Umbilical cord (tissue), 2 donors: ENCODE results near the gene HORMAD1. TPM values are rescaled to one million over a fixed set of nuclear protein-coding genes. Genes with fewer than 3 reads are reported as not detected.
"Not testable (repeated sequence)": the region's sequence is repeated elsewhere in the genome, so short reads cannot be mapped to it uniquely, and the experiment has no call there.

Source experiments
- DNase-seq: peaks from one replicate; pipeline ENCODE4 v3.0.0-alpha.2; 2015; ENCODE audit warnings: low spot score
- total RNA-seq: library from RNA; depleted of rRNA; stranded (reverse); fragments of >200 nt; gene quantifications from one replicate; pipeline ENCODE4 v1.2.3, GENCODE V29; 2014; ENCODE audit warnings: low replicate concordance; ENCODE audit not compliant: insufficient read depth

Gene HORMAD1
- not detected for total RNA-seq

- DNase-seq = no peak
Observed at GRCh38 chr1:150720703-150721102, at the start of gene HORMAD1. Gene HORMAD1, minus strand, starts transcription at chr1:150720895. Its CDS starts 1,390 bp downstream, at chr1:150719505.

GRCh38 chr1:150767704-150768103 is 47.0 kb upstream of the HORMAD1 start:
- DNase-seq = not testable (repeated sequence)

GRCh38 chr1:150765977-150766301 is 45.2 kb upstream of the HORMAD1 start:
- not testable (repeated sequence) for DNase-seq

- peak; percentile 28 for DNase-seq
Observed at GRCh38 chr1:150765296-150765976, 44.7 kb upstream of the HORMAD1 start, which contains the start of gene CTSS. Gene CTSS, minus strand, starts transcription at chr1:150765778. Its CDS starts 1,015 bp downstream, at chr1:150764763.

- DNase-seq = peak; percentile 33
Observed at GRCh38 chr1:150764617-150765101, 44.0 kb upstream of the HORMAD1 start.

- DNase-seq = no peak
Observed at GRCh38 chr1:150763018-150763417, 42.3 kb upstream of the HORMAD1 start.

GRCh38 chr1:150762552-150762951 is 41.9 kb upstream of the HORMAD1 start:
- no peak for DNase-seq

GRCh38 chr1:150761801-150762200 is 41.1 kb upstream of the HORMAD1 start:
- DNase-seq = no peak

GRCh38 chr1:150760013-150760412 is 39.3 kb upstream of the HORMAD1 start:
- no peak for DNase-seq

- DNase-seq = no peak
Observed at GRCh38 chr1:150753416-150753815, 32.7 kb upstream of the HORMAD1 start.

GRCh38 chr1:150751443-150751842 is 30.7 kb upstream of the HORMAD1 start:
- no peak for DNase-seq

GRCh38 chr1:150749720-150750311 is 29.1 kb upstream of the HORMAD1 start:
- DNase-seq = no peak

- no peak for DNase-seq
Observed at GRCh38 chr1:150748878-150749719, 28.4 kb upstream of the HORMAD1 start.

- DNase-seq = no peak
Observed at GRCh38 chr1:150730130-150730721, 9.5 kb upstream of the HORMAD1 start.

- DNase-seq = no peak
Observed at GRCh38 chr1:150724336-150724735, 3.6 kb upstream of the HORMAD1 start.

GRCh38 chr1:150720098-150720497 is 597 bp downstream of the HORMAD1 start:
- DNase-seq = no peak

GRCh38 chr1:150718225-150718891 is 2.3 kb downstream of the HORMAD1 start:
- DNase-seq = no peak

GRCh38 chr1:150709031-150709430 is 11.7 kb downstream of the HORMAD1 start:
- DNase-seq = not testable (repeated sequence)

GRCh38 chr1:150708595-150708994 is 12.1 kb downstream of the HORMAD1 start:
- DNase-seq = no peak

GRCh38 chr1:150706091-150706490 is 14.6 kb downstream of the HORMAD1 start:
- DNase-seq = no peak

GRCh38 chr1:150703427-150703826 is 17.3 kb downstream of the HORMAD1 start:
- no peak for DNase-seq
